Dendritic cell treated with granulocyte-macrophage colony-stimulating factor and Interleukin-4, amounts not matched to agents 40 ng/mL and 50 ng/mL, for 4 days (primary cell): Measurements from ENCODE around the gene OTUD5.

Source experiments
- H3K27ac Mint-ChIP-seq: one replicate; pipeline ENCODE4 v1.8.0; 2022; ENCODE audit warnings: mild to moderate bottlenecking, mixed read lengths
- H3K27me3 Mint-ChIP-seq: one replicate; pipeline ENCODE4 v1.8.0; 2022; ENCODE audit warnings: mild to moderate bottlenecking, mixed read lengths
- H3K36me3 Mint-ChIP-seq: one replicate; pipeline ENCODE4 v1.8.0; 2022; ENCODE audit warnings: low read depth, mixed read lengths
- H3K4me1 Mint-ChIP-seq: one replicate; pipeline ENCODE4 v1.8.0; 2022; ENCODE audit warnings: low read depth, mixed read lengths
- H3K4me3 Mint-ChIP-seq: one replicate; pipeline ENCODE4 v1.8.0; 2022; ENCODE audit warnings: mild to moderate bottlenecking, moderate library complexity, mixed read lengths
- H3K9me3 Mint-ChIP-seq: one replicate; pipeline ENCODE4 v1.8.0; 2022; ENCODE audit warnings: mixed read lengths
- intact Hi-C: fragments of 100-400 bp; cut with micrococcal nuclease; formaldehyde crosslinking; loops from one replicate; pipeline ENCODE4 v1.15.0; 2022

Gene OTUD5

GRCh38 chrX:48957477-48957826, at the start of gene OTUD5:
OTUD5 (minus strand) TSS chrX:48957607; CDS start chrX:48957570, 37 bp downstream.
- Mint-ChIP-seq H3K36me3 (peaks cover 37% of the 10 kb centered on the region), H3K27me3 (no peaks in the 10 kb centered on the region), H3K9me3 (no peaks in the 10 kb centered on the region), H3K4me1 (peaks cover 53% of the 10 kb centered on the region), H3K27ac (peak within 1 kb of the TSS; percentile 100), H3K4me3 (peak within 1 kb of the TSS; percentile 98)
- intact Hi-C loops = loop anchor here (5.0 kb wide), 1 partner anchor 60 kb away; the partner anchor contains the start of genes PQBP1 and TIMM17B

GRCh38 chrX:49003696-49004095, 46.3 kb upstream of the OTUD5 start:
- H3K4me3 Mint-ChIP-seq = peak overlapping the region; percentile 20
- H3K4me1 Mint-ChIP-seq = peaks cover 23% of the 10 kb centered on the region
- intact Hi-C loops = loop anchor here (2.0 kb wide), 1 partner anchor 45 kb away; no protein-coding TSS in a partner anchor
- no peaks in the 10 kb centered on the region for H3K9me3 Mint-ChIP-seq
- H3K27me3 Mint-ChIP-seq = no peaks in the 10 kb centered on the region
- peaks cover 22% of the 10 kb centered on the region for H3K36me3 Mint-ChIP-seq
- H3K27ac Mint-ChIP-seq = no peak overlapping the region

- Mint-ChIP-seq H3K9me3 (no peaks in the 10 kb centered on the region), H3K27ac (peak within 1 kb of the TSS; percentile 93), H3K4me1 (peaks cover 37% of the 10 kb centered on the region), H3K27me3 (no peaks in the 10 kb centered on the region), H3K36me3 (peaks cover 36% of the 10 kb centered on the region), H3K4me3 (peak within 1 kb of the TSS; percentile 98)
- intact Hi-C loops = loop anchor here (1.0 to 2.0 kb wide), 2 partner anchors 41 to 44 kb away; partner anchors contain the start of gene TFE3
Observed at GRCh38 chrX:49002091-49002935, 44.9 kb upstream of the OTUD5 start, which contains the start of gene GRIPAP1. GRIPAP1 (minus strand) TSS chrX:49002264; CDS start chrX:49002229, 35 bp downstream.

- Mint-ChIP-seq H3K4me1 (peaks cover 40% of the 10 kb centered on the region), H3K27me3 (no peaks in the 10 kb centered on the region), H3K36me3 (peaks cover 43% of the 10 kb centered on the region), H3K27ac (peak overlapping the region; percentile 93), H3K4me3 (peak overlapping the region; percentile 98), H3K9me3 (no peaks in the 10 kb centered on the region)
- intact Hi-C loops = loop anchor here (1.0 to 2.0 kb wide), 2 partner anchors 42 to 43 kb away; partner anchors contain the start of gene TFE3
Observed at GRCh38 chrX:49001521-49002090, 44.2 kb upstream of the OTUD5 start.

GRCh38 chrX:49000636-49001035, 43.2 kb upstream of the OTUD5 start:
- peak overlapping the region; percentile 98 for H3K4me3 Mint-ChIP-seq
- H3K9me3 Mint-ChIP-seq = no peaks in the 10 kb centered on the region
- intact Hi-C loops = no loop called here
- H3K27ac Mint-ChIP-seq = peak overlapping the region; percentile 93
- H3K4me1 Mint-ChIP-seq = peaks cover 40% of the 10 kb centered on the region
- H3K27me3 Mint-ChIP-seq = no peaks in the 10 kb centered on the region
- peaks cover 50% of the 10 kb centered on the region for H3K36me3 Mint-ChIP-seq

GRCh38 chrX:48999030-48999429, 41.6 kb upstream of the OTUD5 start:
- H3K36me3 Mint-ChIP-seq = peaks cover 66% of the 10 kb centered on the region
- H3K4me1 Mint-ChIP-seq = peaks cover 40% of the 10 kb centered on the region
- H3K27ac Mint-ChIP-seq = no peak overlapping the region
- no peaks in the 10 kb centered on the region for H3K27me3 Mint-ChIP-seq
- H3K4me3 Mint-ChIP-seq = no peak overlapping the region
- intact Hi-C loops = no loop called here
- H3K9me3 Mint-ChIP-seq = no peaks in the 10 kb centered on the region

- intact Hi-C loops = no loop called here
- Mint-ChIP-seq H3K27ac (no peak overlapping the region), H3K9me3 (no peaks in the 10 kb centered on the region), H3K4me1 (peaks cover 40% of the 10 kb centered on the region), H3K27me3 (no peaks in the 10 kb centered on the region), H3K36me3 (peaks cover 72% of the 10 kb centered on the region), H3K4me3 (no peak overlapping the region)
Observed at GRCh38 chrX:48998391-48998790, 41.0 kb upstream of the OTUD5 start.

GRCh38 chrX:48997865-48998264, 40.5 kb upstream of the OTUD5 start:
- H3K4me3 Mint-ChIP-seq = no peak overlapping the region
- H3K4me1 Mint-ChIP-seq = peaks cover 40% of the 10 kb centered on the region
- H3K27ac Mint-ChIP-seq = no peak overlapping the region
- no peaks in the 10 kb centered on the region for H3K27me3 Mint-ChIP-seq
- peaks cover 78% of the 10 kb centered on the region for H3K36me3 Mint-ChIP-seq
- intact Hi-C loops = no loop called here
- H3K9me3 Mint-ChIP-seq = no peaks in the 10 kb centered on the region

- Mint-ChIP-seq H3K4me1 (peaks cover 40% of the 10 kb centered on the region), H3K4me3 (no peak overlapping the region), H3K27me3 (no peaks in the 10 kb centered on the region), H3K9me3 (no peaks in the 10 kb centered on the region), H3K27ac (no peak overlapping the region), H3K36me3 (peaks cover 82% of the 10 kb centered on the region)
- intact Hi-C loops = no loop called here
Observed at GRCh38 chrX:48997455-48997854, 40.0 kb upstream of the OTUD5 start.

- Mint-ChIP-seq H3K4me1 (peaks cover 40% of the 10 kb centered on the region), H3K4me3 (no peak overlapping the region), H3K27me3 (no peaks in the 10 kb centered on the region), H3K36me3 (peaks cover 83% of the 10 kb centered on the region), H3K9me3 (no peaks in the 10 kb centered on the region), H3K27ac (no peak overlapping the region)
- intact Hi-C loops = no loop called here
Observed at GRCh38 chrX:48996969-48997368, 39.6 kb upstream of the OTUD5 start.

GRCh38 chrX:48992341-48992740, 34.9 kb upstream of the OTUD5 start:
- Mint-ChIP-seq H3K27ac (no peak overlapping the region), H3K9me3 (no peaks in the 10 kb centered on the region), H3K4me1 (peaks cover 4% of the 10 kb centered on the region), H3K4me3 (no peak overlapping the region), H3K27me3 (no peaks in the 10 kb centered on the region), H3K36me3 (peaks cover 93% of the 10 kb centered on the region)
- intact Hi-C loops = no loop called here

- no peaks in the 10 kb centered on the region for H3K4me1 Mint-ChIP-seq
- H3K27me3 Mint-ChIP-seq = no peaks in the 10 kb centered on the region
- H3K4me3 Mint-ChIP-seq = no peak overlapping the region
- H3K9me3 Mint-ChIP-seq = no peaks in the 10 kb centered on the region
- no peak overlapping the region for H3K27ac Mint-ChIP-seq
- peaks cover 86% of the 10 kb centered on the region for H3K36me3 Mint-ChIP-seq
- intact Hi-C loops = loop anchor here (10.0 kb wide), 1 partner anchor 45 kb away; no protein-coding TSS in a partner anchor
Observed at GRCh38 chrX:48989483-48989882, 32.1 kb upstream of the OTUD5 start.

- Mint-ChIP-seq H3K4me3 (no peak overlapping the region), H3K4me1 (peaks cover 7% of the 10 kb centered on the region), H3K27ac (no peak overlapping the region), H3K36me3 (peaks cover 87% of the 10 kb centered on the region), H3K27me3 (no peaks in the 10 kb centered on the region), H3K9me3 (no peaks in the 10 kb centered on the region)
- intact Hi-C loops = loop anchor here (10.0 kb wide), 1 partner anchor 51 kb away; no protein-coding TSS in a partner anchor
Observed at GRCh38 chrX:48983896-48984295, 26.5 kb upstream of the OTUD5 start.

GRCh38 chrX:48983081-48983480, 25.7 kb upstream of the OTUD5 start:
- H3K9me3 Mint-ChIP-seq = no peaks in the 10 kb centered on the region
- peaks cover 7% of the 10 kb centered on the region for H3K4me1 Mint-ChIP-seq
- H3K4me3 Mint-ChIP-seq = no peak overlapping the region
- no peaks in the 10 kb centered on the region for H3K27me3 Mint-ChIP-seq
- no peak overlapping the region for H3K27ac Mint-ChIP-seq
- peaks cover 87% of the 10 kb centered on the region for H3K36me3 Mint-ChIP-seq
- intact Hi-C loops = loop anchor here (10.0 kb wide), 1 partner anchor 52 kb away; no protein-coding TSS in a partner anchor
